ENCODE measurements around the gene HTD2.

- no peak for TF ChIP-seq EZH2phosphoT487 (IDR thresholded peaks at IDR 0.05; ENCODE audit: borderline replicate concordance)
- no peak for TF ChIP-seq RAD21 (IDR thresholded peaks at IDR 0.05; ENCODE audit: low read depth)
- no peak for TF ChIP-seq CTCF (IDR thresholded peaks at IDR 0.05 in 2 of 3, conservative IDR thresholded peaks at IDR 0.05 in 1 of 3; ENCODE audit: borderline replicate concordance in 1 of 3, insufficient read depth in 1 of 3, low read depth in 2 of 3, low read length in 2 of 3)
- TF ChIP-seq JUND (IDR thresholded peaks at IDR 0.05): no peak
- no peak for TF ChIP-seq FOSL1 (IDR thresholded peaks at IDR 0.05; ENCODE audit: low read depth)
- no peak for TF ChIP-seq POLR2A (IDR thresholded peaks at IDR 0.05; ENCODE audit: borderline replicate concordance, extremely low read depth, insufficient read depth, insufficient read length)
- TF ChIP-seq TCF7L2 (IDR thresholded peaks at IDR 0.05; ENCODE audit: borderline replicate concordance, extremely low read depth, insufficient read depth, insufficient read length): no peak
These were observed 28.2 kb downstream of the HTD2 start for GRCh38 chr3:58334506-58334884.
